ENCODE data around the gene HEY2. TPM values are rescaled to one million over a fixed set of nuclear protein-coding genes. Genes with fewer than 3 reads are reported as not detected.

HEY2 gene
- total and polyA plus RNA-seq, 2 of the 8 experiments (the other 6 are each of a cell fraction or from before 2014, with no cell fraction given), result 9.1 to 16.2 TPM

DNA sequence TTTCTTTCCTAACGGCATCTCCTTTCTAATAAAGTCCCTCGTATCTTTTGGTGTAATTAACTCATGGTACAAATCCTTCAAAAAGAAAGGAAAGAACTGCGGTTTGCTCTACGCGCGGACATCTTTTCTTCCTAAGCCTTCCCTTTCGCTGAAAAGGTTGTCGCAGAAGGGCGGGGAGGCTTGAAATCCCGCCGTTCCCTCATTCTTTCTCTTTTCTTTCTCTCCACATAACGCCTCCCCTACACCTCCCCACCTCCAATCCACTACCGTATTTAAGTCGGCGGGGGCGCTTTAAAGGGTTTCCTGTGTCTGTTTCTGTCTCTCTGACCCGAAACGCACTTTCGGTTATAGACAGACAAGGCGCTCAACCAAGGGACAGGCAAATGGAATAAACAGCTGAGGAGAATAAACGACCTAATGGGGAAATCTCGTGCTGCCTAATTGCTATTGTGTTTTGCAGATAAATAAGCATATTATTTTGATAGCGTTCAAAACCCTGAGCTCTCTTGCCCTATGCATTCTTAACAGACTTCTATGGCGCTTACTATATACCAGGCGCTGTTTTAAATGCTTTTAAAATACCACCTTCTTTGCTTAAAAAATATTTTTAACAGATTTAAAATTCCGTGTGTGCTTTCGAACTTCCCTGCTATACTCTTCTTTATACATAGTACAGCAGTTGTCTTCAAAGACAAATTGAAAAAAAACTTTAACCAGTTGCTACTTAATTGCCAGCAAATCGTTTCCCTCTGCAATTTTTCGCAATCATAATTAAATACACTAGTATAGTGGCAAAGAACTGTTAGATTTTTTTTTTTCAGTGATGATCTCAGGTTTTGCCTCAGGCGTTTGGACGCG lies 2.5 kb upstream of the HEY2 start (continued):
- TF ChIP-seq SAP30 (IDR thresholded peaks at IDR 0.05; ENCODE audit: insufficient read depth, insufficient replicate concordance, low read length) (no peak), ATF3 (IDR thresholded peaks at IDR 0.05; ENCODE audit: insufficient read depth, low read depth, low read length) (no peak), POU5F1 (IDR thresholded peaks at IDR 0.05; ENCODE audit: low read depth, low read length) (no peak), SP1 (IDR thresholded peaks at IDR 0.05; ENCODE audit: low read depth, low read length) (0 out of 2 replicates have a peak, but pooled peaks have one; percentile 27), USF2 (IDR thresholded peaks at IDR 0.05; ENCODE audit: low read length) (no peak), SIRT6 (IDR thresholded peaks at IDR 0.05; ENCODE audit: low read length) (no peak), FOSL1 (IDR thresholded peaks at IDR 0.05; ENCODE audit: insufficient read depth, low read depth, low read length) (no peak), YY1 (IDR thresholded peaks at IDR 0.05; ENCODE audit: low read depth, low read length) (no peak), TEAD4 (IDR thresholded peaks at IDR 0.05; ENCODE audit: low read depth, low read length) (no peak), MAFK (IDR thresholded peaks at IDR 0.05; ENCODE audit: low read depth, low read length) (no peak), BACH1 (IDR thresholded peaks at IDR 0.05; ENCODE audit: low read length) (no peak), SIX5 (IDR thresholded peaks at IDR 0.05; ENCODE audit: low read depth, low read length) (no peak), TBP (IDR thresholded peaks at IDR 0.05; ENCODE audit: low read depth, low read length) (peak; percentile 57; the same call in 1 of the 2 replicates), RFX5 (IDR thresholded peaks at IDR 0.05; ENCODE audit: borderline replicate concordance, low read depth, low read length) (no peak), JUND (IDR thresholded peaks at IDR 0.05; ENCODE audit: low read length) (no peak), HDAC2 (IDR thresholded peaks at IDR 0.05; ENCODE audit: borderline replicate concordance in 1 of 2, low read depth in 2 of 2, low read length in 2 of 2) (peak in 1 of 2 experiments; percentile 88; a peak in 2 of 4 replicates), SIN3A (conservative IDR thresholded peaks at IDR 0.05 in 1 of 2, IDR thresholded peaks at IDR 0.05 in 1 of 2; ENCODE audit: low read depth in 1 of 2, low read length in 2 of 2) (0 out of 4 replicates have a peak, but pooled peaks of 1 of the 2 experiments have one; percentile 35), TAF7 (optimal IDR thresholded peaks at IDR 0.05; ENCODE audit: borderline replicate concordance, low read depth, low read length) (peak; percentile 38), EGR1 (IDR thresholded peaks at IDR 0.05; ENCODE audit: borderline replicate concordance, low read depth, low read length) (0 out of 2 replicates have a peak, but pooled peaks have one; percentile 11), CEBPB (IDR thresholded peaks at IDR 0.05; ENCODE audit: low read depth, low read length) (no peak), SP4 (IDR thresholded peaks at IDR 0.05; ENCODE audit: low read length) (no peak)

Data from H1 (cell line).